Measurements from ENCODE around the gene RNF144B.
"Not testable (repeated sequence)": the region's sequence is repeated elsewhere in the genome, so short reads cannot be mapped to it uniquely, and the experiment has no call there.

Gene RNF144B

DNA sequence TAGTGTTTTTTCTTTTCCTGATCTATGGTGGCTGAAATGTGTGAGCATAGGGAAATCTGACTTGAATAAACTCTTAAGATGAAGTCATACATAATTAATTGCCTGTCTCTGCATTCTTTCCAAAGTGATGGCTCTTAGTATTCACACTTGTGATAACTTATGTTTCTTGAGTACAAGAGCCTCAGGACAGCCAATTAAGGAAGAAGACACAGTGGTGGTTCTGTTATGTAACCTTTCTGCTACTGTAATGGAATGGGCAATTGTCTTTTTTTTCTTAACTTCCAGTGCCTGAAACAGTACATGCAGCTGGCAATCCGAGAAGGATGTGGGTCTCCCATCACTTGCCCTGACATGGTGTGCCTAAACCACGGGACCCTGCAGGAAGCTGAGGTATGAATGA, 40.1 kb downstream of the RNF144B start:
- no peak for DNase-seq
- in situ Hi-C loops (cut with HindIII; ENCODE audit: low pct_ligation_motif_present, low pct_unique_long_range_greater_than_20kb, low sequenced_read_pairs), result no loop called here

DNA sequence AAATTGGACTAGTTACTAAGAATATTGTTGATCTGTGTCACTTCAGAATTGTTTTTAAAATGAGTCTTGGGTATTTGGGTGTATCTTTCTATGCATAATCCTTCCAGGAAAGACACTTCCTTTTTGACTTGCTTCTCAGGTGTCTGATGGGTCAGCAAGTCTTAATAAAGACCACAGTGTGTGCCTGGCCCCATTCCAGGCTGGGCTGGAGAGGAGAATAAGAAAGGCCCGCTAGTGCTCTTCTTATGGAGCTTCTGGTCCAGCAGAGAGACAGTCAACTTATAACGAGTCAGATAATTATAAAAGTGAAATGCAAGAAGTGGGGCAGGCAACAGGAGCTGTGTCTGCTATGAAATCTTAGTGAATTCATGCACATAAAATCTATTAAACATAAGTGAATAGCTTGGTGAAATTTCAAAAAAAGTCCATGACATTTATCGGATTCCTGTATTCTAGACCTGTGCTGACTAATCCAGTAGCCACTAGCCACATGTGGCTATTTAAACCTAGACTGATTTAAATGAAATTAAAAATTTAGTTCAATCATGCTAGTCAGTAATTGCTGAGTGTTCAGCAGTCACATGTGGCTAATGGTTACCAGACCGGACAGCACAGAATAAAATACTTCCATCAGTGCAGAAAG, 42.6 kb downstream of the RNF144B start:
- in situ Hi-C loops (cut with HindIII; ENCODE audit: low pct_ligation_motif_present, low pct_unique_long_range_greater_than_20kb, low sequenced_read_pairs), result no loop called here
- DNase-seq, result no peak

DNA sequence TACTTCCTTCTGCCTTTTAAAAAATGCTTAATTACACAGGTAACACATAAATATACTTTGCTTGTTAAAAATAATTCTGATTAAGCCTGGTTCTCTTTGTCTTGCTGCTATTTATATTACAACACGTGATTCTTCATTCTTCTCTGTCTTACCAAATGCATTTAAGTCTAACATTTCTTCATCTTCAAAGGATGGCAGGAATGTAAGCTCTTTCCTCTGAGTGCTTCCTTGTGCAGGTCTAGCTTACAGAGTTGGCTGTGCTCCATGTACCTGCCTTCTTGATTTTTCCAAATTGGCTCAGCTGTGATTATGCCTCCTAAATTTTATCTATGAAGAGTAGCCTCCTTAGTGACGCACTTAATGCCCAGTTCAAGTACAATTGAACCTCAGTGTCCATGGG, 44.4 kb downstream of the RNF144B start:
- DNase-seq, result no peak
- in situ Hi-C loops (cut with HindIII; ENCODE audit: low pct_ligation_motif_present, low pct_unique_long_range_greater_than_20kb, low sequenced_read_pairs), result no loop called here

DNA sequence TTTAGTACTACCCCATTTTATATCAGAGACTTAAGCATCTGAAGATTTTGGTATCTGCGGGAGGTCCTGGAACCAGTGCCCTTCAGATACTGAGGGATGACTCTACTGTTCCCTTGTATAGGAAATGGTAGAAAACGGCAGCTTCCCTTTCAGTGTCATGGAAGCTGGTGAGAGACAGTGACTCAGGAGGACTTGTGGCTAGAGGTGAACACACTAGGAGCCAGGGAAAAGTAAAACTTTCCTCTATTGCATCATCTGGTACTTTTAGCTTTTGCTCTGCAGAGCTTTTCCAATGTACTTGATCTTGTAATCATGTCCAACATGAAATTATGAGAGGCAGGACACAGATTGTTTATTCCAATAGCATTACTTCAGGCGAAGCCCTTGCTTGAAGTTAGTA, 45.0 kb downstream of the RNF144B start:
- DNase-seq, result peak; percentile 27
- in situ Hi-C loops (cut with HindIII; ENCODE audit: low pct_ligation_motif_present, low pct_unique_long_range_greater_than_20kb, low sequenced_read_pairs), result no loop called here

DNA sequence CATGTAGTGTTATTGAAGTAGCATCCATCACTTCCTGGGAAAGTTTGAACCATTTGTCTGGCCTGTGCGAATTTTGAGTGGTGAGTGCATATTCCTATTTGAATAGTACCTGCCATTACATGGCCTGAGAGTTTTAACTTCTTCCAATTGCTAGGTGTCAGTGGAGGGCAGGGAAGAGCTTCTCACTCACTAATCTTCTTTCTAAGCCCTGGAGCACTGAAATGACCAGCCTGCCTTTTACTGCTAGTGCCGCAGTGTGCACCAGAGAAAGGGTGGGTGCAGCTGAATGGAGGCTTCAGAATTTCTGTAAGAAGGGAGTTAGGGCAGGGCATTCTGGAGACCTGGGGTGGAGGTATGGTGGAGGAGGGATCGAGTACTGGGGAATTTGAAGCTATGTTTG, 45.5 kb downstream of the RNF144B start:
- in situ Hi-C loops (cut with HindIII; ENCODE audit: low pct_ligation_motif_present, low pct_unique_long_range_greater_than_20kb, low sequenced_read_pairs), result no loop called here
- no peak for DNase-seq

DNA sequence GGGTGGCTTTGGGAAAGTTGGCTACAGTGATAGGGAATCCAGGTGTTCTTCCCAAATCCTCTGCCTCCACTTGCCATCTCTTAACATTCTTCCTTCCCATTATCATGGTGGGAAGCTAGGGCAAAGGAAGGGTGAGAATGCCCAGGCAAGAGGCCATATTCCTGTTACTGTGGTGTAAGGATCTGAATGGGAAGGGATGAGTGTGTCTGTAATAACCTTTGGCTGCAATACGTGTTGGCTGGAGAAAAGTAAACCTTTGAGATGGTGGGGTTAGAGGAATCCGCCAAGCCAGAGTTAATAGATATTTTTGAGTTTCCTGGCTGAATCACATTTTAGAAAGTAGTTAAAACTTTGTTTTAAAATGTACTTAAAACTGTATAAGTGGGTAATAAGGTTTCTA, 45.9 kb downstream of the RNF144B start:
- in situ Hi-C loops (cut with HindIII; ENCODE audit: low pct_ligation_motif_present, low pct_unique_long_range_greater_than_20kb, low sequenced_read_pairs), result no loop called here
- DNase-seq, result no peak

DNA sequence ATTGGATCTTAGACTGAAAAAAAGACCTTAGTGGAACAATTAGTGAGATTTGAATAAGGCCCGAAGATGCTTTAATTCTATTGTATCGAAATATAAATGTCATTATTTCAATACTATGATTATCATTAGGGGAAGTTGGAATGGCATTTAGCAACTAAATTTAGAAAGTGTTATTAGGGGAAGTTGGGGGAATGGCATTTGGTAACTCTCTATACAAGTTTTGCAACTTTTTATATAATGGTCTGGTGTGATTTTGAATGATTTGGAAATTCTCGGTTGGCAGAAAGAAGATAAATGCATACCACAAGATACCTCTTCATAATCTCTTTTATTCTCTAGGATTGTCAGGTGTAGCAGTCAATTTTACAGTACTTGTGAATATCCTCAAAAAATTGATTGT, 49.2 kb downstream of the RNF144B start:
- in situ Hi-C loops (cut with HindIII; ENCODE audit: low pct_ligation_motif_present, low pct_unique_long_range_greater_than_20kb, low sequenced_read_pairs), result no loop called here
- DNase-seq, result no peak

DNA sequence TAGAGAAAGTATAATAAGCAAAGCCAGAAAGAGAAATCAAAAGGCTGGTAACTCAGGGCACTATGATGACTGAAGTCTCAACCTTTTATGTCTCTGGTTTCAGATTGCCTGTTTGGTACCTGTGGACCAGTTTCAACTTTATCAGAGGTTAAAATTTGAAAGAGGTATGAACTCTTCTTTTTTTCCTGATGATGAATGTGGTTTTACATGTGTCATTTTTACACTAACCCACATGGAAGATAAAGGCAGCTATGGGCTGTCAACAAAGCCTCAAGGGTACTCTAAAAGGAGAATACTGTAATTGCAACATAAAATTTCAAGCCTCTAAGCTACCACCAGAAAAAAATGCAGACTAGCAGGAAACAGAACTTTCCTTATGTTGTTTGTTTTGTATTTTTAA, 52.4 kb downstream of the RNF144B start:
- in situ Hi-C loops (cut with HindIII; ENCODE audit: low pct_ligation_motif_present, low pct_unique_long_range_greater_than_20kb, low sequenced_read_pairs), result no loop called here
- no peak for DNase-seq

DNA sequence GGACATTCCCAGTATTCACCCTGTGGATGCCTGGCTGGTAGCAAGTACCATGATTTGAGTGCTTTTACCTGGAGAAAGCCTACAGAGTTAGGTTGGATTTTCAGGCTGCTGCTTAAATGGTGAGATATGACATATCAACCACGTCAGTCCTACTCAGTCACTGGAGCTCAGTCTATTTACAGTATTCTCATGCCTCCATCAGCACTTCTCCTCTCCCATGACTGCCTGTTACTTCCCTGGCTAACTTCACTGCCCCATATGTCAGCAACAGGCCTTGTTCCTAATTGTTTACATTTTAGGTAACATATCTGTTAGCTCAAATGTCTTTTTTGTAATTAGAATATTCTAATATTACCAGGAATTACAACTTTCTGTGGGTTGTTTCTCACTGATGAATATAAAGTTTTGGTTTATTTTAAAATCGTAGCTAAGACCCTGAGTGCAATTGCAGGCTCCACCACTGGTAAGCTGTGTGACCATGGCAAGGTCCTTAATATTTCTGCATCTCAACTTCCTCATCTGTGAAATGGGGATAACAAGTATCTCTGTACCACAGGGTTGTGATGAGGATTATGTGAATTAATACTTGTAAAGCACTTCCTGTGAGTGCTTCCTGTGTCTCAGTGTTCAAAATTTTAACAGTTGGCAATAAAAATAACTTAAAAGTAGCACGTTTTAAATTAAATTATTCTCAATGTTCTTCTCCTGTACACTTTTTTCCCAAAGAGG, 54.3 kb downstream of the RNF144B start:
- in situ Hi-C loops (cut with HindIII; ENCODE audit: low pct_ligation_motif_present, low pct_unique_long_range_greater_than_20kb, low sequenced_read_pairs), result no loop called here
- no peak for DNase-seq

DNA sequence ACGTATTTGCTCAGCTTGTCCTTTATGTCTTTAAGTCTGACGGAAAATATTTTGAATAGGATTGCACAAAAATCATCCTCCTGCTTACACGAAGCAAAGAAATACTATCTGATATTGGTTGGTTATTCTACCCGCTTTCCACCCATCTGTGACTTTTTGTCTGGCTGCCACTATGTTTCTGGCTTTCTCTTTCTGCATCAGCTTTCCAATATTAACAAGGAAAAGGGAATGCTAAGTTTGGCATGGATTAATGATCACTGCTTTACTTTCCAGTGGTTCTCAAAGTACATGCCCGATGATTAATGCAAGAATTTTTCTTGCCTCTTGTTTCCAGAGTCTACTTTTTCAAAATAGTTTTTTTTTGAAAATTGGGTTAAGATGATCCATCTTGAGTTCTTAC, 57.0 kb downstream of the RNF144B start:
- in situ Hi-C loops (cut with HindIII; ENCODE audit: low pct_ligation_motif_present, low pct_unique_long_range_greater_than_20kb, low sequenced_read_pairs), result no loop called here
- no peak for DNase-seq

DNA sequence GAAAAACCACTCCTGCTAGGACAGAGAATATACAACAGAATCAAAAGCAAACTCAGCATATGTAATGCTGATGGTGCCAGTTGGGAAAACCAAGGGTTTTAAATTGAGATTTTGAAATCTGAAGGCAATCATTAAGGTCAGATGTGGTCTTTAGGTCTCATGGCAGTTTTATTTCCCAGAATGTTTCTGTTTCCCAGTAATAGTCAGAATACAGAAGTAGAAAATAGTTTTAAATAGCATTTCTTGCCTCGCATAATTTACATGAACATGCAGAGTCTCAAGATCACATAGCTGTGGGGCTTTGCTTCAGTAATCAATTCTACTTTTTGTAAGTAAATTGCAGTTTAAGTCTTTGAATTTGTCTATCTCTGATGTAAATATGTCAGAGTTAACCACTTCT, 58.1 kb downstream of the RNF144B start:
- in situ Hi-C loops (cut with HindIII; ENCODE audit: low pct_ligation_motif_present, low pct_unique_long_range_greater_than_20kb, low sequenced_read_pairs), result no loop called here
- DNase-seq, result no peak

DNA sequence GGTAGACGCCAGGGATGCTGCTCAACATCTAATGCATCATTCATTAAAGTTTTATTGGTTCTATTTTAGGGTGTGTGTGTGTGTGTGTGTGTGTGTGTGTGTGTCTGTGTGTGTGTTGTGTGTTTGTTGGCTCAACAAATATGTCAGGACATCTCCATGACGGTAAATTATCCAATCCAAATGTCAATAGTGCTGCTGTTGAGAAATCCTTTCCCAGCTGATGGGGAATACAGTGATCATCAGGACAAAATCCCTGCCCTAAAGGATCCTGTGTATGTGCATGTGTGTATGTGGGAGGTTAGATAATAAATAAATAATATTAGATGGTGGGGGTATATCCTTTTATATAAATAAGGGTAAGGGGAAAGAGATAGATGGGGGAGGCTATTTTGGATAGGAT, 59.6 kb downstream of the RNF144B start:
- in situ Hi-C loops (cut with HindIII; ENCODE audit: low pct_ligation_motif_present, low pct_unique_long_range_greater_than_20kb, low sequenced_read_pairs), result no loop called here
- DNase-seq, result no peak

DNA sequence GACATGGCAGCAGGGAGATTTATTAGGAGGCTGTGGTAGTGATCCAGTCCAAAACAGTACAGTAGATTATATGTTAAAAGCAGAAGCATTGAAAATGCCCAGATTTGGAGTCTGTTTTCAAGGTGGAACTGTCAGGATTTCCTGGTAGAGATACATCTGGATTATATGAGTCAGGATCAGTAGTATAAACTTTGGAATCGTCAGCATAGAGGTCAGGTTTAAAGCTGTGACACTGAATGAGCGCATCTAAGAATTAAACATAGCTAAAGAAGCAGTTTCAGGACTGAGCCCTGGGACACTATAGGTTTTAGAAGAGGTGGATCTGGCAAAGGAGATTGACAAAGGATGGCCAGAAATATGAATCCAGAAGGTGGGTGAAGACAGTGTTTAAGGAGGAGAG, 60.4 kb downstream of the RNF144B start:
- in situ Hi-C loops (cut with HindIII; ENCODE audit: low pct_ligation_motif_present, low pct_unique_long_range_greater_than_20kb, low sequenced_read_pairs), result no loop called here
- no peak for DNase-seq

DNA sequence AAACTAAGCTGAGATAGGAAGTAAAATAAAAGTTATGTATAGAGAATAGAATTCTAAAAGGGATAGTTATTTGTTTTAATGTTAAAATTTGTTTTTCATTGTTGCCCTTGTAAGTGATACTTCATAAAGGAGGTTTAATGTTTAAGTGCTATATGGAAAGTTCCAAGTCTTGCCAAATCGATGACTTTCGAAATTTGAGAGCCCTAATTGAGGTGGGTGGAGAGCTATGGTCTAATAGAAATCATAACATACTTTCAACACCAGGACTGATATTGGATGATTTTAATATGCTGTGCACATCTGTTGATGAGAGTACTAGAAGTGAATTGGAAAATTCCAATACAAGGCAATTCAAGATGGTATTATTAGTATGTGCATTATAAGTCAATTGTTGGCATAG, 64.6 kb downstream of the RNF144B start:
- in situ Hi-C loops (cut with HindIII; ENCODE audit: low pct_ligation_motif_present, low pct_unique_long_range_greater_than_20kb, low sequenced_read_pairs), result no loop called here
- DNase-seq, result no peak

DNA sequence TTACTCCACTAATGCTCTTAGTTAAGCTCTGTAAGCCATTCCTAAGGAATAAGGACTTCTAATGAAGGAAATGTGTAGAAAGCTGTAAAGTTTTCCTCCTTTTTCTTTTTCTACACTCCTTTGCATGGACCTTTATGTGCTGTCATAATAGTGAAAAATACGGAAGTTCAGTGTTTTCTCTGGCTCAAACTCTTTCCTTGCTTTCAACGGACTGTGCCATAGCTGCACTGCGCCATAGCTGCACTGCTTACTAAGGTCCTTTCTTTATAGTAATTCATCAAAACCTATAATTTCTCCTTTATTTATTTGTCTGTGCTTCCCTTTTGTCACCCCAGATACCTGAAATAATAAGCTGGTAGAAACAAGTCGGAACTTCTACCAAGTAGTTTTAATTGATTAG, 67.3 kb downstream of the RNF144B start:
- in situ Hi-C loops (cut with HindIII; ENCODE audit: low pct_ligation_motif_present, low pct_unique_long_range_greater_than_20kb, low sequenced_read_pairs), result no loop called here
- no peak for DNase-seq

DNA sequence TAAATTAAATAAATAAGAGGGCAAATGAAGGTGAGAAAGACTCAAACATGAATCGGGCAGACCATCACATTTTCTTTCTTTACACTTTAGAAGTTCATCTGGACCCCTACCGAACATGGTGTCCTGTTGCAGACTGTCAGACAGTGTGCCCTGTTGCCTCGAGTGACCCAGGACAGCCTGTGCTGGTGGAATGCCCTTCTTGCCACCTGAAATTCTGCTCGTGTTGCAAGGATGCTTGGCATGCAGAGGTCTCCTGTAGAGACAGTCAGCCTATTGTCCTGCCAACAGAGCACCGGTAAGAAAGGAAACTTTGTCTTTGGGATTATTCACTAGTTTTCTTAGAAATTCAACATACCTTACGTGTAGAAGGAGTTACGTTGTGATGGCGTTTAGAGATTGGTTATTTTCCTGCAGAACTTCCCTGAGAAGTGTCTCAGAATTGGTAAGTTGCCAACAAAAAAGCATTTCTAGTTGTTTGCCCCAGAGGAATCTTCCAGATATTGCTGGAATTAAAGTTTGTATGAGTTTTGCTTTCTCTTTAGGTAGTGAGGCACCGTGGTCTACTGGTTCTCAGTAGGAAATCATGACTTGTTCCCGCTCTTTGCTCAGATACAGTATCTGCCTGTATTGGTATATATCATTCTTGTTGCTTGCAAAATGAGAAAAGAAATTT, 70.1 kb downstream of the RNF144B start:
- in situ Hi-C loops (cut with HindIII; ENCODE audit: low pct_ligation_motif_present, low pct_unique_long_range_greater_than_20kb, low sequenced_read_pairs), result no loop called here
- DNase-seq, result no peak

DNA sequence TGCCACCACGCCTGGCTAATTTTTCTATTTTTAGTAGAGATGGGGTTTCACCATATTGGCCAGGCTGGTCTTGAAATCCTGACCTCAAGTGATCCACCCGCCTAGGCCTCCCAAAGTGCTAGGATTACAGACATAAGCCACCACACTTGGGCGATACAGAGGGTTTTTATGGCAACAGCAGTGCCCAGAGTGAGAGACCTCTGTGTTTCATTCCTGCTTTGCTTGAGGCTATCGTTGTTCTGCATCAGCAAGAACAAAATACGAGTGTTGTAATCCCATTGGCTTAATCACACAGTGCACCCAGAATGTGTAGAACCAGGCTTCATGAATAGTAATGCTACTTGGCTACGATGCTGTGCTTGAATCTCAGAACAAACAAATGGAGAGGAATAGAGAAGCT, 70.9 kb downstream of the RNF144B start:
- in situ Hi-C loops (cut with HindIII; ENCODE audit: low pct_ligation_motif_present, low pct_unique_long_range_greater_than_20kb, low sequenced_read_pairs); DNase-seq: not testable (repeated sequence)

DNA sequence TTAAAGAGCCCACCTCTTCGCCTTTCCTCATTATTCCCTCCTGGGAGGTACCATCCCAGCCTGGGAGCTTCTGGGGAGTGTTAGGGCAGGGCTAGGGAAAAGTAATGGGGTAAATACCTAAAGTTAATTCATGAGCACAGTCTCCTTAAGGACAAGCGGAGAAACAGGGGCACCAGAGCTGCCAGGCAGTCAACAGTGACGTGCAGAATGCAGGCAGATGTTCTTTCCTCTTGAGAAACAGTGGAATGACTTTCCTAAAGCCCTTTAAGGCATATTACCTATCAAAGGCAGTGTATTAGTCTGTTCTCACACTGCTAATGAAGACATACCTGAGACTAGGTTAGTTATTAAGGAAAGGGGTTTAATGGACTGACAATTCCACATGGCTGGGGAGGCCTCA, 76.3 kb downstream of the RNF144B start:
- DNase-seq, result no peak
- in situ Hi-C loops (cut with HindIII; ENCODE audit: low pct_ligation_motif_present, low pct_unique_long_range_greater_than_20kb, low sequenced_read_pairs), result no loop called here

DNA sequence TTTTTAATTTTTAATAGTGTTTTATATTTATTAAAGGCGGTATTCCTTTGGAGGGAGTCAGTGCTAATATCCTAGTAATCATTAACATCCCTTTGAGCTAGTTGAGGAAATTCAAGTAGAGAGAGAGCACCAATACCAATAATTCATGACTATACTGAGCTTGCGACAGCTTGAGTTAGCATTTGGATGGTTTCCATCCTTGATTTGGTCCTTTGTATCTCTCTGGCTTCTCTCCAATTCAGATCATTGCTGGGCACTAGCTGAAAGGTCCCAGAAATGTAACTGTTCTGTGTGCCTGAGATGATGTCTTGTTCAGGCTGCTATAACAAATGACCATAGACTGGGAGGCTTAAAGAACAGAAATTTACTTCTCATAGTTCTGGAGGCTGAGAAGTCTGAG, 77.0 kb downstream of the RNF144B start:
- no peak for DNase-seq
- in situ Hi-C loops (cut with HindIII; ENCODE audit: low pct_ligation_motif_present, low pct_unique_long_range_greater_than_20kb, low sequenced_read_pairs), result no loop called here

Measured in ACHN (cell line).